ENCODE data around the gene RNF227.
"Not testable (repeated sequence)": the region's sequence is repeated elsewhere in the genome, so short reads cannot be mapped to it uniquely, and the experiment has no call there.

RNF227 gene

GRCh38 chr17:7955414-7956227 is 39.5 kb upstream of the RNF227 start:
- H4K12ac ChIP-seq (ENCODE audit: low read depth, low read length), result no peak overlapping the region
- H3K36me3 ChIP-seq (ENCODE audit: control insufficient read depth in 1 of 2, insufficient read depth in 2 of 2, low read length in 2 of 2), result no peaks in the 10 kb centered on the region
- no peak for DNase-seq
- H3K4ac ChIP-seq (ENCODE audit: low read depth, low read length), result no peak overlapping the region
- H3K4me2 ChIP-seq (ENCODE audit: low read length), result no peak overlapping the region
- H3K14ac ChIP-seq (ENCODE audit: low read length), result no peak overlapping the region
- H4K8ac ChIP-seq (ENCODE audit: low read depth, low read length), result no peak overlapping the region
- no peak overlapping the region for H2BK12ac ChIP-seq (ENCODE audit: low read length)
- H2AK5ac ChIP-seq (ENCODE audit: low read length), result no peak overlapping the region
- H3K79me2 ChIP-seq (ENCODE audit: control insufficient read depth, insufficient read depth, low read length, poor library complexity), result no peaks in the 10 kb centered on the region
- no CpG with 5 or more reads among the region's 13 CpGs for WGBS (ENCODE audit: extremely low coverage, insufficient coverage, insufficient read length)
- H3K4me1 ChIP-seq (ENCODE audit: control insufficient read depth in 1 of 2, insufficient read depth in 2 of 2, low read length in 2 of 2), result peaks cover 0 to 2% of the 10 kb centered on the region in 2 experiments
- H3K27me3 ChIP-seq (ENCODE audit: insufficient read depth, low read length), result no peaks in the 10 kb centered on the region
- no peaks in the 10 kb centered on the region for H3K79me1 ChIP-seq (ENCODE audit: low read length)
- H3K9me3 ChIP-seq (ENCODE audit: insufficient read depth, low read depth, low read length), result no peaks in the 10 kb centered on the region
- H2BK5ac ChIP-seq (ENCODE audit: low read depth, low read length, poor library complexity), result no peak overlapping the region
- no peak overlapping the region for H3K23ac ChIP-seq (ENCODE audit: low read length)
- no peak overlapping the region for H2BK120ac ChIP-seq (ENCODE audit: insufficient read depth, low read length, poor library complexity)
- H3K4me3 ChIP-seq (ENCODE audit: low read depth, low read length), result no peak overlapping the region
- no peak overlapping the region for H3K27ac ChIP-seq (ENCODE audit: low read depth, low read length)
- no peak overlapping the region for H2AFZ ChIP-seq (ENCODE audit: insufficient read depth, low read length, poor library complexity)
- no peak overlapping the region for H3K18ac ChIP-seq (ENCODE audit: low read length)
- H3K9ac ChIP-seq (ENCODE audit: low read length), result no peak overlapping the region
- H4K91ac ChIP-seq (ENCODE audit: low read depth, low read length), result no peak overlapping the region

- no CpG with 5 or more reads among the region's 13 CpGs for WGBS (ENCODE audit: extremely low coverage, insufficient coverage, insufficient read length)
- not testable (repeated sequence) for H3K18ac ChIP-seq (ENCODE audit: low read length); H3K9me3 ChIP-seq (ENCODE audit: insufficient read depth, low read depth, low read length)
These were observed 37.2 kb upstream of the RNF227 start for GRCh38 chr17:7953266-7953665.

GRCh38 chr17:7951143-7951792 is 35.2 kb upstream of the RNF227 start:
- no peak overlapping the region for H2AFZ ChIP-seq (ENCODE audit: insufficient read depth, low read length, poor library complexity)

More at GRCh38 chr17:7953266-7953665, 37.2 kb upstream of the RNF227 start:
- H3K27ac ChIP-seq (ENCODE audit: low read depth, low read length); H2AFZ ChIP-seq (ENCODE audit: insufficient read depth, low read length, poor library complexity); H3K23ac ChIP-seq (ENCODE audit: low read length); H3K79me2 ChIP-seq (ENCODE audit: control insufficient read depth, insufficient read depth, low read length, poor library complexity); H3K4me3 ChIP-seq (ENCODE audit: low read depth, low read length); H3K4me2 ChIP-seq (ENCODE audit: low read length); H4K12ac ChIP-seq (ENCODE audit: low read depth, low read length); H3K9ac ChIP-seq (ENCODE audit: low read length); H2BK5ac ChIP-seq (ENCODE audit: low read depth, low read length, poor library complexity); DNase-seq; H4K8ac ChIP-seq (ENCODE audit: low read depth, low read length); H3K27me3 ChIP-seq (ENCODE audit: insufficient read depth, low read length); H4K91ac ChIP-seq (ENCODE audit: low read depth, low read length); H2BK120ac ChIP-seq (ENCODE audit: insufficient read depth, low read length, poor library complexity); H3K14ac ChIP-seq (ENCODE audit: low read length); H3K36me3 ChIP-seq (ENCODE audit: control insufficient read depth in 1 of 2, insufficient read depth in 2 of 2, low read length in 2 of 2); H2BK12ac ChIP-seq (ENCODE audit: low read length); H3K79me1 ChIP-seq (ENCODE audit: low read length); H2AK5ac ChIP-seq (ENCODE audit: low read length); H3K4me1 ChIP-seq (ENCODE audit: control insufficient read depth in 1 of 2, insufficient read depth in 2 of 2, low read length in 2 of 2); H3K4ac ChIP-seq (ENCODE audit: low read depth, low read length): not testable (repeated sequence)

GRCh38 chr17:7950578-7950977 is 34.5 kb upstream of the RNF227 start:
- H2BK120ac ChIP-seq (ENCODE audit: insufficient read depth, low read length, poor library complexity), result no peak overlapping the region
- no peak overlapping the region for H2BK12ac ChIP-seq (ENCODE audit: low read length)
- no peaks in the 10 kb centered on the region for H3K27me3 ChIP-seq (ENCODE audit: insufficient read depth, low read length)
- H3K4me1 ChIP-seq (ENCODE audit: control insufficient read depth in 1 of 2, insufficient read depth in 2 of 2, low read length in 2 of 2), result no peaks in the 10 kb centered on the region
- no peak overlapping the region for H4K91ac ChIP-seq (ENCODE audit: low read depth, low read length)
- H4K8ac ChIP-seq (ENCODE audit: low read depth, low read length), result no peak overlapping the region
- no peak overlapping the region for H3K18ac ChIP-seq (ENCODE audit: low read length)
- no peak for DNase-seq
- H3K14ac ChIP-seq (ENCODE audit: low read length), result no peak overlapping the region
- no peak overlapping the region for H4K12ac ChIP-seq (ENCODE audit: low read depth, low read length)
- no peak overlapping the region for H3K4ac ChIP-seq (ENCODE audit: low read depth, low read length)
- no CpG with 5 or more reads among the region's 3 CpGs for WGBS (ENCODE audit: extremely low coverage, insufficient coverage, insufficient read length)
- H3K9me3 ChIP-seq (ENCODE audit: insufficient read depth, low read depth, low read length), result no peaks in the 10 kb centered on the region
- no peak overlapping the region for H3K9ac ChIP-seq (ENCODE audit: low read length)
- H3K79me2 ChIP-seq (ENCODE audit: control insufficient read depth, insufficient read depth, low read length, poor library complexity), result no peaks in the 10 kb centered on the region
- no peak overlapping the region for H3K27ac ChIP-seq (ENCODE audit: low read depth, low read length)
- no peaks in the 10 kb centered on the region for H3K79me1 ChIP-seq (ENCODE audit: low read length)
- H2BK5ac ChIP-seq (ENCODE audit: low read depth, low read length, poor library complexity), result no peak overlapping the region
- H3K4me2 ChIP-seq (ENCODE audit: low read length), result no peak overlapping the region
- no peak overlapping the region for H2AK5ac ChIP-seq (ENCODE audit: low read length)
- no peak overlapping the region for H3K4me3 ChIP-seq (ENCODE audit: low read depth, low read length)
- no peak overlapping the region for H2AFZ ChIP-seq (ENCODE audit: insufficient read depth, low read length, poor library complexity)
- peaks cover 26 to 30% of the 10 kb centered on the region in 2 experiments for H3K36me3 ChIP-seq (ENCODE audit: control insufficient read depth in 1 of 2, insufficient read depth in 2 of 2, low read length in 2 of 2)
- no peak overlapping the region for H3K23ac ChIP-seq (ENCODE audit: low read length)

More at GRCh38 chr17:7951143-7951792, 35.2 kb upstream of the RNF227 start:
- H2BK5ac ChIP-seq (ENCODE audit: low read depth, low read length, poor library complexity), result no peak overlapping the region
- no peak overlapping the region for H2AK5ac ChIP-seq (ENCODE audit: low read length)
- no peak overlapping the region for H3K4ac ChIP-seq (ENCODE audit: low read depth, low read length)
- H2BK12ac ChIP-seq (ENCODE audit: low read length), result no peak overlapping the region
- H3K79me1 ChIP-seq (ENCODE audit: low read length), result no peaks in the 10 kb centered on the region
- H4K91ac ChIP-seq (ENCODE audit: low read depth, low read length), result no peak overlapping the region
- H4K12ac ChIP-seq (ENCODE audit: low read depth, low read length), result no peak overlapping the region
- no peaks in the 10 kb centered on the region for H3K4me1 ChIP-seq (ENCODE audit: control insufficient read depth in 1 of 2, insufficient read depth in 2 of 2, low read length in 2 of 2)
- no peak overlapping the region for H3K9ac ChIP-seq (ENCODE audit: low read length)
- WGBS (ENCODE audit: extremely low coverage, insufficient coverage, insufficient read length), result no CpG with 5 or more reads among the region's 5 CpGs
- H3K9me3 ChIP-seq (ENCODE audit: insufficient read depth, low read depth, low read length), result no peaks in the 10 kb centered on the region
- H3K27me3 ChIP-seq (ENCODE audit: insufficient read depth, low read length), result no peaks in the 10 kb centered on the region
- H2BK120ac ChIP-seq (ENCODE audit: insufficient read depth, low read length, poor library complexity), result no peak overlapping the region
- no peak overlapping the region for H3K14ac ChIP-seq (ENCODE audit: low read length)
- no peak for DNase-seq
- no peak overlapping the region for H4K8ac ChIP-seq (ENCODE audit: low read depth, low read length)
- H3K36me3 ChIP-seq (ENCODE audit: control insufficient read depth in 1 of 2, insufficient read depth in 2 of 2, low read length in 2 of 2), result peaks cover 20 to 23% of the 10 kb centered on the region in 2 experiments
- no peak overlapping the region for H3K18ac ChIP-seq (ENCODE audit: low read length)
- no peaks in the 10 kb centered on the region for H3K79me2 ChIP-seq (ENCODE audit: control insufficient read depth, insufficient read depth, low read length, poor library complexity)
- H3K23ac ChIP-seq (ENCODE audit: low read length), result no peak overlapping the region
- no peak overlapping the region for H3K4me2 ChIP-seq (ENCODE audit: low read length)
- no peak overlapping the region for H3K4me3 ChIP-seq (ENCODE audit: low read depth, low read length)
- H3K27ac ChIP-seq (ENCODE audit: low read depth, low read length), result no peak overlapping the region
